Loucy (cell line): ENCODE measurements around the gene GIPC2.

Experiments
- H2AFZ ChIP-seq: fragments of 200-600 bp; sonication (generic); 2 replicates; pipeline ENCODE4 v1.6.0; 2016; ENCODE audit warnings: antibody characterized with exemption, mild to moderate bottlenecking, low read length, moderate library complexity
- H3F3A ChIP-seq: fragments of 200-600 bp; 2 replicates; pipeline ENCODE4 v1.6.0; 2016; ENCODE audit warnings: antibody characterized with exemption, low read depth, mild to moderate bottlenecking
- H3K27me3 ChIP-seq: fragments of 200-600 bp; sonication (generic); 2 replicates; pipeline ENCODE4 v1.6.1; 2014; ENCODE audit warnings: low read length, mild to moderate bottlenecking; ENCODE audit not compliant: insufficient read depth, poor library complexity, severe bottlenecking
- H3K36me3 ChIP-seq: fragments of 200-600 bp; sonication (generic); 2 replicates; pipeline ENCODE4 v1.6.1; 2016; ENCODE audit warnings: low read length; ENCODE audit not compliant: insufficient read depth
- H3K4me1 ChIP-seq: fragments of 200-600 bp; sonication (generic); 2 replicates; pipeline ENCODE4 v1.5.1; 2014; ENCODE audit warnings: low read length, mild to moderate bottlenecking; ENCODE audit not compliant: insufficient read depth, poor library complexity, severe bottlenecking
- H3K4me2 ChIP-seq: fragments of 200-600 bp; sonication (generic); 2 replicates; pipeline ENCODE4 v1.6.0; 2014; ENCODE audit warnings: antibody characterized with exemption, low read length, low read depth, mild to moderate bottlenecking; ENCODE audit not compliant: poor library complexity, severe bottlenecking
- H3K4me3 ChIP-seq: fragments of 200-600 bp; sonication (generic); 2 replicates; pipeline ENCODE4 v1.5.1; 2014; ENCODE audit warnings: low read length, mild to moderate bottlenecking, mixed read lengths; ENCODE audit not compliant: poor library complexity, severe bottlenecking
- H3K79me2 ChIP-seq: fragments of 200-600 bp; sonication (generic); 2 replicates; pipeline ENCODE4 v1.6.1; 2014; ENCODE audit warnings: low read length; ENCODE audit not compliant: insufficient read depth
- H3K9ac ChIP-seq: fragments of 200-600 bp; sonication (generic); 2 replicates; pipeline ENCODE4 v1.6.0; 2014; ENCODE audit warnings: mild to moderate bottlenecking, low read depth, low read length, moderate library complexity; ENCODE audit not compliant: poor library complexity, severe bottlenecking
- H3K9me2 ChIP-seq: fragments of 200-600 bp; sonication (generic); replicated peaks from 2 replicates; pipeline ENCODE4 v1.6.1; 2016; ENCODE audit warnings: low read depth, low read length, mixed read lengths
- H3K9me3 ChIP-seq: fragments of 200-600 bp; sonication (generic); 2 replicates; pipeline ENCODE4 v1.6.1; 2014; ENCODE audit warnings: mild to moderate bottlenecking, antibody characterized with exemption, low read length, low read depth; ENCODE audit not compliant: insufficient read depth
- H4K20me1 ChIP-seq: fragments of 200-600 bp; sonication (generic); 2 replicates; pipeline ENCODE4 v1.6.0; 2014; ENCODE audit warnings: antibody characterized with exemption, low read length, mild to moderate bottlenecking; ENCODE audit not compliant: insufficient read depth, poor library complexity, severe bottlenecking
- EZH2phosphoT487 ChIP-seq: fragments of 200-600 bp; IDR thresholded peaks from 2 replicates; pipeline ENCODE4 v1.6.1; 2018; ENCODE audit warnings: antibody characterized with exemption, mild to moderate bottlenecking, moderate library complexity, borderline replicate concordance
- TF ChIP-seq, protein P1 (sequence below): fragments of 200-600 bp; sonication (generic); conservative IDR thresholded peaks from 2 replicates; pipeline ENCODE4 v1.5.1; 2014; ENCODE audit warnings: mild to moderate bottlenecking, antibody characterized with exemption, low read length

Gene GIPC2

DNA sequence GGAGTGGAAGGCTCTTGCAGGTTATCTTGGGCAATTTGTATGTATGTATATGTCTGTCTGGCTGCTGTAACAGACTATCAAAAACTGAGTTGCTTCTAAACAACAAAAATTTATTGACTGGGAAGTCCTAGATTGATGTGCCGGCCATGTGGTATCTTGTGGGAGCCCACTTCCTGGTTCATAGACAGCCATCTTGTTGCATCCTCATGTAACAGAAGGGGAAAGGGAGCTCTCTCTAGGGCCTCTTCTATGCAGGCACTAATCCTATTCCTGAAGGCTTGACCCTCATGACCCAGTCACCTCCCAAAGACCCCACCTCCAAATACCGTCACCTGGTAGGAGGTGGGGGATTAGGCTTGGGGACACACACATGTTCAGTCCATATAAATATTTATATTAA is 9.2 kb downstream of the GIPC2 start:
- Histone ChIP-seq H2AFZ (peak overlapping the region; percentile 93), H3K27me3 (peaks cover 24% of the 10 kb centered on the region), H3K9me3 (no peaks in the 10 kb centered on the region; the same call in 1 of the 2 replicates), H3K9me2 (no peaks in the 10 kb centered on the region), H3K4me2 (no peak overlapping the region), H3K4me3 (no peak overlapping the region), H3K4me1 (peaks cover 4% of the 10 kb centered on the region), H3K79me2 (no peaks in the 10 kb centered on the region), H3F3A (no peaks in the 10 kb centered on the region), H3K36me3 (no peaks in the 10 kb centered on the region), H4K20me1 (no peaks in the 10 kb centered on the region), H3K9ac (no peak overlapping the region)
- TF ChIP-seq EZH2phosphoT487 = no peak
- TF ChIP-seq, protein P1, sequence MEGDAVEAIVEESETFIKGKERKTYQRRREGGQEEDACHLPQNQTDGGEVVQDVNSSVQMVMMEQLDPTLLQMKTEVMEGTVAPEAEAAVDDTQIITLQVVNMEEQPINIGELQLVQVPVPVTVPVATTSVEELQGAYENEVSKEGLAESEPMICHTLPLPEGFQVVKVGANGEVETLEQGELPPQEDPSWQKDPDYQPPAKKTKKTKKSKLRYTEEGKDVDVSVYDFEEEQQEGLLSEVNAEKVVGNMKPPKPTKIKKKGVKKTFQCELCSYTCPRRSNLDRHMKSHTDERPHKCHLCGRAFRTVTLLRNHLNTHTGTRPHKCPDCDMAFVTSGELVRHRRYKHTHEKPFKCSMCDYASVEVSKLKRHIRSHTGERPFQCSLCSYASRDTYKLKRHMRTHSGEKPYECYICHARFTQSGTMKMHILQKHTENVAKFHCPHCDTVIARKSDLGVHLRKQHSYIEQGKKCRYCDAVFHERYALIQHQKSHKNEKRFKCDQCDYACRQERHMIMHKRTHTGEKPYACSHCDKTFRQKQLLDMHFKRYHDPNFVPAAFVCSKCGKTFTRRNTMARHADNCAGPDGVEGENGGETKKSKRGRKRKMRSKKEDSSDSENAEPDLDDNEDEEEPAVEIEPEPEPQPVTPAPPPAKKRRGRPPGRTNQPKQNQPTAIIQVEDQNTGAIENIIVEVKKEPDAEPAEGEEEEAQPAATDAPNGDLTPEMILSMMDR = no peak

DNA sequence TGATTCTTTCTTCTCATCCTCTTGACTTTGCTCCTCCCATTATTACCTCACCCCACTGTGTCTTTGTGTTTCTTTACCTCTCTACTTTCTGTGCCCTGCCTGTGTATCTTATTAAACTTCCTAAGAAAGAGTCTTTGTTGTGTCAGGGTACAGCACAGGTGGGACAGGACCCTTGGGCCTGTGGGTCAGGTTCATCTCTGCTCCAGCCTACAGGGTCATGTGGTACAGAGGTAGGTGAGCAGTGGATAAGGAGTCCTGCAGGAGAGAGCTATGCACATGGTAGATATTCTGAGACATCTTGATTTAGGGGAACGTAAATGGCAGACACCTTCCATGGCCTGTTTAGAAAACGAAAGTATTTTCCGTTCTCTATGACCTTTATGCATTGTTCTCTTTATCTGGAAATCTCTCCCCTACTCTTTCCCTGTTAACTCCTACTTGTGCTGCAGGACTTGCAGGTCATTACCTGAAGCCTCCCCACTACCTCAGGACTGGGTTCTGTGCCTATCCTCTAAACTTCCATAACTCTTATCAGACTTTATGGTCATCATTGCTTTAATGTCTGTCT is 9.9 kb downstream of the GIPC2 start:
- H3K9me2 ChIP-seq = no peaks in the 10 kb centered on the region
- peaks cover 24% of the 10 kb centered on the region for H3K27me3 ChIP-seq
- H4K20me1 ChIP-seq = no peaks in the 10 kb centered on the region
- H3K4me1 ChIP-seq = peaks cover 4% of the 10 kb centered on the region
- H3K4me3 ChIP-seq = no peak overlapping the region
- no peaks in the 10 kb centered on the region for H3F3A ChIP-seq
- TF ChIP-seq, protein P1 = no peak
- TF ChIP-seq EZH2phosphoT487 = no peak
- H3K36me3 ChIP-seq = no peaks in the 10 kb centered on the region
- H3K9ac ChIP-seq = no peak overlapping the region
- H3K79me2 ChIP-seq = no peaks in the 10 kb centered on the region
- peak overlapping the region; percentile 93 for H2AFZ ChIP-seq
- H3K4me2 ChIP-seq = no peak overlapping the region
- H3K9me3 ChIP-seq = no peaks in the 10 kb centered on the region; the same call in 1 of the 2 replicates

DNA sequence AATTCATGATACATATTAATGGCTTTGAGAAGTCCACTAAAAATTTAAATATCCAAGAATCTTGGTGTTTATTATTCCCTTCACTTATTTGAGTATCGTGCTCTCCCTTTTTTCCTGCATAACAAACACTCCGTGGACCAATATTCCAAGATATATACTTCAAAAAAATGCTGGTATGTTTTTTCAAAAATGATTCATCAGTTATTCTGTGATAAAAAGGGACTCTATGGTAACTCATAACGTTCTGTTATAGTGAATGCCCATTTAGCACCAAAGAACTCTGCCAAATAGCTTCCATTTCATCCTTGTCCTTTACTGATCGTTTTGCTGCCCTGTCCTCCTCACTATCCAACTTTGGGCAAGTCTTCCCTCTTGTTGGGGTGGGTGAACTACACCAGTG is 12.9 kb downstream of the GIPC2 start:
- TF ChIP-seq, protein P1 = no peak
- no peak for TF ChIP-seq EZH2phosphoT487
- H3K27me3 ChIP-seq = peaks cover 24% of the 10 kb centered on the region
- no peaks in the 10 kb centered on the region; the same call in 1 of the 2 replicates for H3K9me3 ChIP-seq
- no peak overlapping the region for H2AFZ ChIP-seq
- H3K9me2 ChIP-seq = no peaks in the 10 kb centered on the region
- H3K4me3 ChIP-seq = no peak overlapping the region
- no peak overlapping the region for H3K9ac ChIP-seq
- H3K4me2 ChIP-seq = no peak overlapping the region
- H3K36me3 ChIP-seq = no peaks in the 10 kb centered on the region
- no peaks in the 10 kb centered on the region for H3K79me2 ChIP-seq
- no peaks in the 10 kb centered on the region for H4K20me1 ChIP-seq
- H3K4me1 ChIP-seq = no peaks in the 10 kb centered on the region
- no peaks in the 10 kb centered on the region for H3F3A ChIP-seq
